Posterior cingulate gyrus (tissue), 11 donors: ENCODE data around the gene PLAAT3.

Experiments used
- DNase-seq, 10 donors: peaks; one replicate each; pipeline versions ENCODE4 v3.0.0 to v3.0.0-alpha.2; 2020 to 2021; ENCODE audit warnings: mixed read lengths in 3 of 10
- intact Hi-C: fragments of 100-400 bp; cut with DNase I; formaldehyde crosslinking; loops from one replicate; pipeline ENCODE4 v1.15.1; 2023

Gene PLAAT3

DNA sequence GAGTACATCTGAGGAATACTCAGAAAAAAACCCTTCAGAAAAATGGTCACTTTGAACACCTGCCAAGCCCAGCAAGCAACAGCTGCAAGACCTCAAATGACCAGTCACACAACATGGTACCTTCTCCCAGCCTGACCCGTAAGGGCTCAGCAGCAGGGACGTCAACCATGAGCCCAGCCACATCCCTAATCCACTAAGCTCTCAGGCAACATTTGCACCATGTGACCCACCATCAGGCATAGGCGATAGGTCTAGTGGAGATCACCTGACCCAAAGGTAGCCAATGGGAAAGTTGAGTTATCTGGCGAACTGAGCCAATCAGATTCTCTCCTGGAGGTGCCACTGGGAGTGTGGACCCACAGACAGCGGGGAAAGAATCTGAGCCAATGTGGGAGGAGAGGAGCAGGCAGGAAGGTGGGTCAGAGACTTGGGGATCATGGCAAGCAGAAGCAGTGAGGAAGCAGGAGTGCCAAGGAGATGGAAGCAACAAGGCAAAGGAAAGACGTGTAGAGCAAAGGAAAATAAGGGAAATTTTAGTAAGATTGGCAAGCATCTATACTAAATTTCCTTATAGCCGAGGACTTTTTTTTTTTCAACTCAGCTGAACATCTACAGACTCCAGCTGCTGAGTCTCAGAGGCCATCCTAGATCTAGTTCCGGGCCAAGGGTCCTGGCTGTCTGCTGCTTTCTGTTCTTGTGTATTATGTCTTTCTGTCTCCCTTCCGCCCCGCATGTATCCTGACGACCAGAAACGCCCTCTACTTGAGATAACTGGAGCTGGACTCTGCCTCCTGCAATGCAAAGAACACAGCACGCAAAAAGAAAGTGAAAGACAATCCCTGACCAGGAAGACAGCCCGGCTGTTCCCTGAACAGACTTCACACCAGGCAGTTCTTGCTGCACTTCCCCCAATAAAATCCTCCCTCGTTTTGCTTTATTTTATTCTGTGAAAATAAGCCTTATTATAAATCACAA lies 40.1 kb downstream of the PLAAT3 start:
- intact Hi-C loops, result no loop called here
- DNase-seq, result peak in 1 of 10 donors; percentile 24

DNA sequence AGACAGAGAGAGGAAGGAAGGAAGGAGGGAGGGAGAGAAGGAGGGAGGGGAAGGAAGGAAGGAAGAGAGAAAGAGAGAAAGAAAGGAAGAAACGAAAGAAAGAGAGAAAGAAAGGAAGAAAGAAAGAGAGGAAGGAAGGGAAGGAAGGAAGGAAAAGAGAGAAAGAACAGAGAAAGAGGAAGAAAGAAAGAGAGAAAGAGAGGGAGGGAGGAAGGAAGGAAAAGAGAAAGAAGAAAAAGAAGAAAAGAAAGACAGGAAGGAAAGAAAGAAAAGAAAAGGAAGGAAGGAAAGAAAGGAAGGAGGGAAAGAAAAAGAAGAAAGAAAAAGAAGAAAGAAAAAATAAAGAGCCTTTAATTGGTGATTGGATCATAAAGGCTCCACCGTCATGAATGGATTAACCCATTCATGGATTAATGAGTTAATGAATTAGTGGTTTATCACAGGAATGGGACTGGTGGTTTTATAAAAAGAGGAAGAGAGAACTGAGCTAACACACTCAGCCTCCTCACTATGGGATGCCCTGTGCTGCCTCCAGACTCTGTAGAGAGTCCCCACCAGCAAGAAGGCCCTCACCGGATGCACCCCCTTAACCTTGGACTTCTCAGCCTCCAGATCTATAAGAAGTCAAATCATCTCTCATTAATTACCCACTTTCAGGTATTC lies 42.1 kb downstream of the PLAAT3 start:
- intact Hi-C loops, result no loop called here

DNA sequence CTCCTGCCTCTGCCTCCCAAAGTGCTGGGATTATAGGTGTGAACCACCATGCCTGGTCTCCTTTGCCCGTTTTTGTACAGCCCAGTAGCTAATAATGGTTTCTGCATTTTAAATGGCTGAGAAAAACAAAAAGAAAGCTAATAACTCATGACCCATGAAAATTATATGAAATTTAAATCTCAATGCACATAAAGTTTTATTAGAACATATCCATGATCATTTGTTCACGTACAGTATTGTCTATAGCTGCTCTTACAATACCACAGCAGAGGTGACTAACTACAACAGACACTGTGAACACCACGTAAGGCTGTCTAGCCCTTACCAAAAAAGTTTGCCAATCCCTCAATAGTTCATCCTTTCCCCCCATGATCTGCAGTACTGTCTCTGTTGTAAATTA lies 44.7 kb downstream of the PLAAT3 start:
- peak in 1 of 10 donors; percentile 5 for DNase-seq
- intact Hi-C loops, result no loop called here

More for the DNA sequence above, 42.1 kb downstream of the PLAAT3 start:
- no peak for DNase-seq

DNA sequence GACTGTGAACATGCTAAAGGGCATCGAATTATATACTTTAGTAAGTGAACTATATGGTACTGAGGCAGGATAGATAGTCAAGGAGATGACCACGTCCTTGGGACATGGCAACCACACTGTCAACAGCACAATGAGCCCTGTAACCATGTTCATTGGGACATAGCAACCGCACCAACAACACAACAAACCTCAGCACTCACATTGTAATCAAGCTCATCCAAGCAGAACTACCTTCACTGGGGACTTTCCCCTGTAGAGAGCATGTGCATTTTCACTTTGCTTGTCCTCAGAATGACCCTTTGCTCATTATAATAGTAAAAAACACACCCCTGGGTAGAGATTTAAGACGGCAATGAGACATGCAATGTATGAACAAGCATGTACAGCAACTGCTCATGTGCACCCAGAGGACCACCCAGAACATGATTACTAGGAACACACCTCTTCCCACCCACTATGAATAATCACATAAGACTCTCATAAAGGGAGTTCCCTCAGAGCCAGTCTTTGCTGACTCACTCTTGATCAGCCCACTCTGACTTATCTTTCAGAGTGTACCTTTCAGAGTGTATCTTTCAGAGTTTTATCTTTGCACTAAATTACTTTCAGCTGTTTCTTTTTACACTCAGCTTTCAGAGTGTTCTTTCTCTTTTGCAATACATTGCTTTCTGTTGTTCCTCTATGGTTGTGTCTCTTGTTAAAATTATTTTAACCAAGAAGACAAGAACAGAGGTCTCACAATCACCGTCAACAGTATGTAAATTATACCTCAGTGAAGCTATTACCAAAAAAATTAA lies 47.0 kb downstream of the PLAAT3 start:
- no peak for DNase-seq
- intact Hi-C loops, result no loop called here

DNA sequence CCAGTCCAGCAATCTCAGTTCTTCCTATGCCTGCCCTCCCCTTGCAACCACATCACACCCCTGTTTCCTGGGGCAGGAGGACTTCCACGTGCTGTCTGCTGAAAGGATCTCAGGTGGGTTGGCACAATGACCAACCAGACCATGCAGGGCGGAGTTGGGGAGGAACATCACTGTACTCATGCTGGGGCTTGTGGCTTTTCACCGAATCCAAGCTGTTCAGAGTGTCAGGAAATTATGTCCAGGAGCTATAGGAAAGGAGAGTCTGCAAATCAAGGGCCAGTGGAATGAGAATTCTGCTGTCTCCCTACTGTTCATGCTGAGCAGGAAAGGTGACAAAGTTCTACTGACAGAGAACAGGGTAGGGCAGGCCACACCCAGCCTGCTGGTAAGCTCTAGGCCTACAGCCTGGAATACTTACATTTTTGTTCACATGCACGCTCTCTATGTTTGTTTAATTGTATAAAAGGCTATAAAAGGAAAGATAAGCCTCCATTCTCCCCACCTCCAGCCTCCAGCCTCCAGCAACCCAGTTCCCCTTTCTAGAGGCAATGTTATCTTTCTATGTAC lies 49.4 kb downstream of the PLAAT3 start:
- intact Hi-C loops, result no loop called here
- DNase-seq, result no peak

DNA sequence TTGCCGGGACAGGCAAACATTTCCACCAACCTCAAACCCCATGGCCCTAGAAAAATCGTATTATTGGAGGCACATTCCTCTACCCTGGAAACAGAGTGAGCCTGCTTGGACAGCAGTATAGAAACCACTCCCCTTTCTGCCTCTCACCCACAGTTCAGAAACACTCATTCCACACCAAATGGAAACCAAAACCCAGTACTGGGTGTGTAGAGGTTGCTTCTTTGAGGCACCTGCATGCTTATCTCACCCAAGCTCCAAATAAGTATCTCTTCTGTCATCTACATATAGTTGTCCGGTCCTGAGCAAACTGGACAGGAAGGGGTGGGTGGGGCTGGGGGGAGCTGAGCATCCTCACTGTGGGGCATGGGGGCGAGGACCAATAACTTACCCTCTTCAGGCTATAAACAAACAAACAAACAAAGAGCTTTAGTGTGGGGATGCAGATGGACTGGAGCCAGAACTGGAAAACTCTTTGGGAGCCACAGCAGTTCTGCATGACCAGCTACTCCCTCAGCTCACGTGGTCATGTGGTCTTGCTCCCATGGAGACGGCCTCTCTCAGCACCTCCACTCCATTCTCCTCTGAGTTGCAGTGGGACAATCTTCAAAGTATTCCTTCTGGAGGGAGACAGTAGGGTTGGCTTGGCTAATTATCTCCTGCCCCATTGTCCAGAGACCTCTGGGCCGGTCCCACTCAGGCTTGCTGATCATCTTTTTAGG lies 50.0 kb downstream of the PLAAT3 start:
- DNase-seq, result peak in 1 of 10 donors; percentile 53
- intact Hi-C loops, result no loop called here

DNA sequence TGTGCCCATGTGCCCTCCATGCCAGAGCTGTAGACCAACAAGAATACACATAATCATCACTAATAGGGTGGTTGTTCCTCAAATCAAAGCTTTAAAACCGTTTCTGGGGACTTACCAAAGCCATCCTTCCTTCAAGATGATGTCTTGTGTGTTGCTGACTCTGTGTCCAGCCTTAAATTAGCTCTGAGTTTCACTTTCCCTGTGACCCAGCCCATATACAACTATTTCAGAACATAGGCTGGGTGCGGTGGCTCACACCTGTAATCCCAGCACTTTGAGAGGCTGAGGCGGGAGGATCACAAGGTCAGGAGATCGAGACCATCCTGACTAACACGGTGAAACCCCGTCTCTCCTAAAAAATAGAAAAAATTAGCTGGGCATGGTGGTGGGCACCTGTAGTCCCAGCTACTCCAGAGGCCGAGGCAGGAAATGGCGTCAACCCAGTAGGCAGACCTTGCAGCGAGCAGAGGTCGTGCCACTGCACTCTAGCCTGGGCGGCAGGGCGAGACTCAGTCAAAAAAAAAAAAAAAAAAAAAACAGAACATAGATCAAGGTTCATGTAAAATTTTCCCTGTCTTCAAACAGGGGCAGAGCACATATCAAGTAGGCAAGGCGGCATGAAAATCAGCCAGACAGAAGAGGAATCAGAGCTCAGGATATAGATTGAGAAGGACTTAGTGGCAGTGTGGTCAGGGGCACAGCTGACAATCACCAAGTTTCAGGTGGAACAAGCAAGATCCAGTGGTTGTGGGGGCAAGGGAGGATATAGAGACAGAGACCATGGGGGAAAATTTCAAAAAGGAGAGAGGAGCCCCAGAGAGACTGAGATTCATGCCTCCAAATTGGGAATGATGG lies 50.8 kb downstream of the PLAAT3 start, which contains the start of gene PLAAT2:
TSS of gene PLAAT2 (minus strand) at position 179 of the 855 bp plus-strand sequence. CDS start at position 124, 55 bp downstream.
- no peak for DNase-seq
- intact Hi-C loops, result no loop called here

DNA sequence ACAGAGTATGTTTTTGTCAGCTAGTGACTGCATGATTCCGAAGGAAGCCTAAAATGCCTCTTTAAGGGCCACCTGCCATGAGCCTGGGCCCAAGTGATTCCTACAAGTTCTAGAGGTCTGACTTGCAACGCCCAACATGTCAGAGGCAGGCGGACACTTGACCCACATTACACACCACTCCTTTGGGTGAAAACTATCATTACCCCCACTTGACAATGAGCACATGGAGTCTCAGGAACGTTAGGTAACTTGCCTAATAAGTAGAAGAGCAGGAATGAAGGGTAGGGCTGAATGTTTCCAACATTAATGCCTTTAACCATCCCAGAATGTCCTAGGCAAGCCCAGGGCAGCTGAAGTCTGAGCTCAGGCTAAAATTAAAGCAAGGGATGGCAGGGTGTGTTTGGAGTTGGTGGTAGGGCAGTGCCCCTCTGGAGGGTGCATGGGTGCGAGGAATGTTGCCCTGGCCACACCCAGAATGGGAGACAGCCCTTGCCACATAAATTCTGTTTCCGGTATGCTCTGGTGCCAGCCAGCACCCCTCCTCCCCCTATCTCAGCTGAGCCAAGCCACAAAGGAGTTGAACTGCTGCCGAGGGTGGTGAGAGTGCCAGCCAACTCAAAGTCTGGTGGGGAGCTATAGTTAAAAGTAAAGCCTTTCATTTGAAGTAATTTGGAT lies 53.6 kb downstream of the PLAAT3 start:
- DNase-seq, result no peak
- intact Hi-C loops, result no loop called here

DNA sequence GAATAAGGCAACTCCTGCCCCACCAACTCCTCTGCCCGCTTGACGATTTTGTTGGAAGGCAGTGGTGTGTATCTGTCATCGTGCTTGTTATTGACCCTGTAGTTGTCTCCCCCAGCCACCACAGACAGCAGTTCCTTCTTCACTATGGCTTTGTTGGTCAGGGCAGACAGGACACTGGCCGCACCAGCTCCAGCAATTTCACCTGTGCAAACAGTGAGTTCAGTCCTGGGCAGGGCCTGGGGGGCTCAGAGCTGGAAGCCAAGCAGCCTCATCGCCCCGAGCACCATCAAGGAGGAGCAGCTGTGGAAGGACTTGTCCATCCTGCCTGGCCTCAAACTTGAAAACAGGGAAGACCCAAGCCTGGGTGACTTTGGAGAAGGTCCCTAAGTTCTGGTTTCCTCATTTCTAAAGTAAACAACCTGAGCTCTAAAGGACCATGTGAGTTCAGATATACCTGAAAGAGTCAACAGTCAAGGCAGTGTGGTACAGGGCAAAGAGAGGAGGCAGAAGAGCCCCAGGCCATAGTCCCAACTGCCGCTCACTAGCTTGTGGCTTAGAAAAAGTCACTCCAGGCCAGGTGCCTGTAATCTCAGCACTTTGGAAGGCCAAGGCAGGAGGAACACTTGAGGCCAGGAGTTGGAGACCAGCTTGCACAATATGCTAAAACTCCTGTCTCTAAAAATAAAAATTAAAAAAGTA lies 55.6 kb downstream of the PLAAT3 start:
- no peak for DNase-seq
- intact Hi-C loops, result no loop called here

DNA sequence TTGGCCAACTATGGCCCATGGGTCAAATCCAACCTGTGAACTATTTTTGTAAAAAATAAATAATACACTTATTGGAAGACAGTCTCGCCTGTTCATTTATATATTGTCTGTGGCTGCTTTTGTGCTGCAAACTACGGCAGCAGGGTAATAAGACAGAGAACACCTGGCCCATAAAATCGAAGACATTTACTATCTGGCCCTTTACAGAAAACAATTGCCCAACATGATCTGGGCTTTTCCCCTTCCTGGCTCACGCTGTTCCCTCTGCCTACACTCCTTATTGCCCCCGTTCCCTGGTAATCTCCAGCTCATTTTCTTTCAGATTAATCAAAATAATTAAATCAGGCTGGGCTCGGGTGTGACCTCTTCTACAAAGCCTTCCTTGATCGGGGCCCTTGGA lies 56.7 kb downstream of the PLAAT3 start:
- intact Hi-C loops, result no loop called here
- DNase-seq, result no peak

DNA sequence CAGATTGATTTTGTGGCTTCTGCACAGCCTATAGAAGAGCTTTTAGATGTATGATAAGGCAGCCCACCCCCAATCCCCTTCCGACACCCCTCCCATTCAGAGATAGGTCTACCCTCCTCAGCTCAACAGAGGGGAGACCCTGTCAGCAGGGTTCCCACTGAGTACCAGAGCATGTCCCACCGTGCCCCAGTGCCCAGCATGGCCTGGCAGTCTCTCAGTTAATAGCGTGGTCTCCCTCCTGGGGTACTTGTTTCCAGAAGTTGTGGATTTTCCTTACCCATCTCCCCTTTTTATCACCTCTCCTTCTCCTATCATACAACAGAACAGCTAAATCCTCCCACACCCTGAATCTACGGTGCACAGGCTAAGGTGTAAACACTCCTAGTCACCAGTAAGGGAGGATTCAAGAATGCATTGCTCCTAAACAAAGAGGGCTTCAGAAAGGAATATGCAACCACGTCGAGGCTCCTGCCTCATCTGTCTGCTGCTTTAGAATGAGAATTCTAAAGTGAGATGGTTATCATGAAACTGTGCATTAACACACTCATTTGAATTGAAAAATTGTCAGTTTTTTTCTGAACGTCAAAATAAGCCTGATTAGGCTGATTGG lies 57.7 kb downstream of the PLAAT3 start:
- intact Hi-C loops, result no loop called here
- no peak for DNase-seq

DNA sequence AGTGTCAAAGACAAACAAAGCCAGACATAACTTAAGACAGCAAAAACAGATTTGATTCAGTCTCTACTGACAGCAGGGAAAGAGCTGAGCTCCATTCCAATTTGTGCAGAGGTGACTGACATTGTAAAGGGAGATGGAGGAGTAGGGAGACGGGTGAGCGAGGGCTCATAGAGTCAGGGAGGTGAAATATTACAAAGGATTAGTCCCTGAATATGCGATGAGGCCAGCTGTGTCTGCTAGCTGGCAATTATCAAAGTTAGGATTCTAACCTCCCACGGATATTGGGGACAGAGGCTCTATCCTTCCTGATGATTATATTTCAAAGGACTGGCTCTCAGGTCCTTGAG lies 59.4 kb downstream of the PLAAT3 start:
- intact Hi-C loops, result no loop called here
- DNase-seq, result no peak

DNA sequence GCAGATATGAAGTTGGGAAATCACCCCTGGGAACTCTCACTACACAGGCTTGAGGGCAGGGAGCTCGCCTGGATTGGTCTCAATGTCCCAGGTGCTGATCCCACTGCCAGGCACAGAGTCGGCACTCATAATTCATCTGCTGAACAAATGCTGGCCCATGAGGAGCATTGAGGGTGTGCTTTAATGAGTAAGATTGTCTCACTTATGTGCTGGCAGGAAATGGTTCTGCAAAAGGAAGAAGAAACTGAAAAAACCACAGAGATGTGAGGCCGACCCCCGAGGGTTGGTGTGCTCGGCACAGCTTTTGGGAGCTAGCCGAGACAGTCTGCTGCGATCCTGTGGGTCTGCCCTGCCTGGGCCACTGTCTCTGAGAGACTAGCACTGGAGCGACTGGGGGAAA lies 60.5 kb downstream of the PLAAT3 start:
- intact Hi-C loops, result no loop called here
- peak in 1 of 10 donors; percentile 63 for DNase-seq

DNA sequence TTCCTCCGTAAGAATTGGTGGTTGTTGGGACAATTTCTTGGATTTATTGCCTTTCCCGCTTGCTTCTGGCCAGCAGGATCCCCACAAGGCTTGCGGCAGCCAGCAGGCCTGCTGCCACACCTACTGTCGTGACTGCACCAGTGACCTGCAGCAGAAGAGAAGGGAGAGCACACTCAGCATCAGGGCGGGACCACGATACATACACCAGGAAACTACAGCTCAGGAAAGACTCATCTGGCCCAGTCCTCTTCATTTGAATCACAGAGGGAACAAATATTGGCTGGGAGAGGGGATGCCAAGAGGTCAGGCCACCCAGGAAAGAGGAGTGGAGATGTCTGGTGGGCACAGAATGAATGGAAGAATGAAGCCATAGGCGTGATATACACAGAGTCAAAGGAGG lies 61.3 kb downstream of the PLAAT3 start:
- DNase-seq, result no peak
- intact Hi-C loops, result no loop called here

DNA sequence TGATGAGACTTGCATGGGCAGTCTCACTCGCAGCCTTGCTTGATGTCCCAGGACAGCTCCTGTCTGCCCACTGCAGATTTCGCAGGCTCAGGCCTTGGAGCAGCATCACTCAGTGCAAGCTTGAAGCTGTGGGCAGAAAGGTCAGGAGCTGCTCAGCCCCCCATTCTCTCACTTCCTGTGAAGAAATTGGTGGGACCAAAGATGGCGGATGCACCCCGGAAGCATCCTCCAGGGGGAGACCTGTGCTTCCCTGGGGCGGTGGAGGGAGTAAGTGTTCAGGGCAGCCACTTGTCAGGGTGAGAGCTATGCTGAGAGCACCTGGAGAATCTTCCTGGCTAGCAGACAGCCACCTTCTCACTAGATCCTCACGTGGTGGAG lies 62.4 kb downstream of the PLAAT3 start:
- peak in 1 of 10 donors; percentile 27 for DNase-seq
- intact Hi-C loops, result no loop called here

DNA sequence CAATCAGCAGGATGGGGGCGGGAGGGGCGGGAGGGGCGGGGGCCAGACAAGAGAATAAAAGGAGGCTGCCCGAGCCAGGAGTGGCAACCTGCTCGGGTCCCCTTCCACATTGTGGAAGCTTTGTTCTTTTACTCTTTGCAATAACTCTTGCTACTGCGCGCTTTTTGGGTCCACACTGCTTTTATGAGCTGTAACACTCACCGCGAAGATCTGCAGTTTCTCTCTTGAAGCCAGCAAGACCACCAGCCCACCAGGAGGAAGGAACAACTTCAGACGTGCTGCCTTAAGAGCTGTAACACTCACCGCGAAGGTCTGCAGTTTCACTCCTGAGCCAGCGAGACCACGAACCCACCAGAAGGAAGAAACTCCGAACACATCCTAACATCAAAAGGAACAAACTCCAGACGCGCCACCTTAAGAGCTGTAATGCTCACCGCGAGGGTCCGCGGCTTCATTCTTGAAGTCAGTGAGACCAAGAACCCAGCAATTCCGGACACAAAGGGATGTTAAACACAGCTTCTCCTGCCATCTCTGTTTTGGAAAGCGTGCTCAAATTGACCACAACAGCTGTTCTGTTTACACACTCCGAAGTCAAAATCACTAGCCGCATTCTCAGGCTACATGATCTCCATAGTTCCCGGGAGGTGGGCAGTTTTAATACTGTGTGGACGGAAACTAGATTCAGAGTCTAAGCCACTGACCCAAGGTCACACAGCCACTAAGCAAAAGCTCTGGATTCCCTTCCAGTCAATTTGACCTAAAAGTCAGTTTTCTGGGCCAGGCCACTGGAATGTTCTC lies 62.9 kb downstream of the PLAAT3 start:
- peak in 1 of 10 donors; percentile 47 for DNase-seq
- intact Hi-C loops, result no loop called here
